GM18868 (cell line): ENCODE data around the gene AGBL3.

Experiments
- ATAC-seq: cut with Tn5 transposase; IDR thresholded peaks from one replicate; pipeline ENCODE4 v1.9.1; 2021; ENCODE audit warnings: mild to moderate bottlenecking, moderate library complexity; ENCODE audit not compliant: unreplicated experiment

The AGBL3 gene

DNA sequence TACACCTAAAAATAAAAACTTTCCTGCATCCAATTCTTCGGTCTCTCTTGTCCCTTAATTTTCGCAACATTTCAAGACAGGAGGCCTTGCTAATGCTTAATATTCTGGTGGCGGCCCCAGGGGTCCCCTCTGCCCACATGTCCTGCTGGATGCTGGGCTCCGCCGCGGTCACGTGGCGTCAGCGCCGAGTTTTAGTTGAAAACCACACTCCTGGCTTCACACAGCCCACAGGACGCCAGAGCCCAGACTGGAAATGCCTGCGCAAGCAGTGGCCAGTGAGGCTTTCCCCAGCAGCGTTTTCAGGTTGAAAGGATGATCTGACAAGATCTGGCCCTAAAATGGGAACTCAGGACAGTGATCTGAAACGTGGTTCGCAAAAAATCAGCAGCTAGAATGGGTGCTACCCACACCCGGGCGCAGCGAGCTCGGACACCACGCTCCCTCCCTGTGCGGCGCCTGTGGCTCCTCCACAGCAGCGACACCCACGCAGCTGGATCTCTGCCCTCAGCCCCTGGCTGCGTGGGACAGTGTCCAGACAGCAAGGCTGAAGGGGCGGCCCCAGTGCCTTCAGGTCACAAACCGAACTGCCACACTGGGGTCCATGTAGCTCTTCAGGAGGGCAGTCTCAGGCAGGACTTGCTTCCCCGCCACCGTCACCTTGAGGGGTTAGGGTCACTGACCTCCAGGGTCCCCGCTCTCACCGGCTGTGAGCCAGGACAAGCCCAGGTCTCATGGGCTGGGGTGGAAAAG lies 195.8 kb downstream of the AGBL3 start:
- ATAC-seq: no peak

- no peak for ATAC-seq
These were observed 197.2 kb downstream of the AGBL3 start for GRCh38 chr7:135183478-135183877.

DNA sequence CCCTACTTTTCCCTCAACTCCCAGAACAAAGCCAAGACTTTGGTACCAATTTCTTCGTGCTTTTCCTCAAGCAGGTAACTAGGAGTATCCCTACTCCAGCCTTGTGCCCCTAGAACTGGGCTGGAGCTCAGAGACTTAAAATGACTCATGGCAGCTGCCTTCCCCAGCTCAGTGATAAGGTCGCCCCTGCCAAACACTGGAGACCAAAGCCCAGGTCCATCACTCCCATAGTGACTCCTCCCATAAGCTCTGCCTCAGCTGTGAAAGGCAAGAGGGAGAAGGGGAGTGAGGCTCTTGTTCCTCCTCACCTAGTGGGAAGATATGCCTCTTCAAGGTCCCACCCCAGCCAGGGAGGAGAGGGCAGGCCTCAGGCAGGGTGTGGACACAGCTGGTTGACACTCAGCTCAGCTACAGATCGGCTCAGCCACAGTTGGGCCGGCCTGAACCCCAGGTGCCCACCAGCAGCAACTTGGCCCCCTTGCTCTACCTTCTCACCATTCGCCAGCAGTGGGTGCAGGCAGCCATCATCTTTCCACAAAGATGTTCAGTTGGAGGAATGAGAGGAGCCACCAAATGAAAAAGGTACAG lies 198.0 kb downstream of the AGBL3 start:
- no peak for ATAC-seq
